Coronary artery (tissue), 2 donors: ENCODE data around the gene RASGRP3.

ENCODE experiments used
- DNase-seq: peaks from one replicate; pipeline ENCODE4 v3.0.0-alpha.2; 2017; ENCODE audit warnings: low spot score
- H3K27ac ChIP-seq, 2 donors: fragments of 200-600 bp; sonication (generic); one replicate each; pipeline ENCODE4 v1.5.1; 2016 to 2019
- H3K4me3 ChIP-seq: fragments of 200-600 bp; sonication (generic); 2 replicates; pipeline ENCODE4 v1.5.1; 2016; ENCODE audit warnings: mild to moderate bottlenecking, moderate library complexity
- TF ChIP-seq, protein P1 (sequence below): fragments of 200-600 bp; sonication (generic); IDR thresholded peaks from one replicate; pipeline ENCODE4 v1.5.1; 2019; ENCODE audit warnings: antibody characterized with exemption

Gene RASGRP3

GRCh38 chr2:33443274-33443829 lies 33.1 kb upstream of the RASGRP3 start:
- no peak for DNase-seq
- TF ChIP-seq, protein P1, sequence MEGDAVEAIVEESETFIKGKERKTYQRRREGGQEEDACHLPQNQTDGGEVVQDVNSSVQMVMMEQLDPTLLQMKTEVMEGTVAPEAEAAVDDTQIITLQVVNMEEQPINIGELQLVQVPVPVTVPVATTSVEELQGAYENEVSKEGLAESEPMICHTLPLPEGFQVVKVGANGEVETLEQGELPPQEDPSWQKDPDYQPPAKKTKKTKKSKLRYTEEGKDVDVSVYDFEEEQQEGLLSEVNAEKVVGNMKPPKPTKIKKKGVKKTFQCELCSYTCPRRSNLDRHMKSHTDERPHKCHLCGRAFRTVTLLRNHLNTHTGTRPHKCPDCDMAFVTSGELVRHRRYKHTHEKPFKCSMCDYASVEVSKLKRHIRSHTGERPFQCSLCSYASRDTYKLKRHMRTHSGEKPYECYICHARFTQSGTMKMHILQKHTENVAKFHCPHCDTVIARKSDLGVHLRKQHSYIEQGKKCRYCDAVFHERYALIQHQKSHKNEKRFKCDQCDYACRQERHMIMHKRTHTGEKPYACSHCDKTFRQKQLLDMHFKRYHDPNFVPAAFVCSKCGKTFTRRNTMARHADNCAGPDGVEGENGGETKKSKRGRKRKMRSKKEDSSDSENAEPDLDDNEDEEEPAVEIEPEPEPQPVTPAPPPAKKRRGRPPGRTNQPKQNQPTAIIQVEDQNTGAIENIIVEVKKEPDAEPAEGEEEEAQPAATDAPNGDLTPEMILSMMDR = no peak
- Histone ChIP-seq H3K4me3 (no peak overlapping the region), H3K27ac (no peak overlapping the region)

DNA sequence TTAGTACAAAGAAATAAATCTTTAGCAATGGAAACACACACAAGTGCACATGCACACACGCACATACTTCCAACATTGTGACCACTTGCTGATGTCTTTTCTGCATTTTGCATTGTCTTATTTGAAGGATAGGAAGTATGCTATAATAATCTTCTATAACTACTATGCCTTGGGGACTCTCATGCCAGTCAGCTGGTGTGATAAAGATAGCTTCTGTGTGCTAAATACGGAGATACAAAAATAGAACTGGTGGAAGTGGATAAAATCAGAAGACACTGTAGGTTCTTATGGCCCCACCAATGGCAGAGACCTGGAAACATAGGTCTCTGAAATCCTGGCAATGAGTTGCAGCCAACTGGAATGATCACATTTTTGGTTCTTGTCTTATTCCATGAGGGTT lies 31.5 kb upstream of the RASGRP3 start:
- TF ChIP-seq, protein P1 = no peak
- DNase-seq = no peak
- no peak overlapping the region for H3K4me3 ChIP-seq
- H3K27ac ChIP-seq = no peak overlapping the region

GRCh38 chr2:33448220-33448899 lies 28.1 kb upstream of the RASGRP3 start:
- H3K27ac ChIP-seq = no peak overlapping the region
- H3K4me3 ChIP-seq = no peak overlapping the region
- no peak for DNase-seq
- TF ChIP-seq, protein P1 = no peak

GRCh38 chr2:33451214-33451613 lies 25.2 kb upstream of the RASGRP3 start:
- H3K27ac ChIP-seq = no peak overlapping the region
- H3K4me3 ChIP-seq = no peak overlapping the region
- no peak for DNase-seq
- TF ChIP-seq, protein P1 = no peak

DNA sequence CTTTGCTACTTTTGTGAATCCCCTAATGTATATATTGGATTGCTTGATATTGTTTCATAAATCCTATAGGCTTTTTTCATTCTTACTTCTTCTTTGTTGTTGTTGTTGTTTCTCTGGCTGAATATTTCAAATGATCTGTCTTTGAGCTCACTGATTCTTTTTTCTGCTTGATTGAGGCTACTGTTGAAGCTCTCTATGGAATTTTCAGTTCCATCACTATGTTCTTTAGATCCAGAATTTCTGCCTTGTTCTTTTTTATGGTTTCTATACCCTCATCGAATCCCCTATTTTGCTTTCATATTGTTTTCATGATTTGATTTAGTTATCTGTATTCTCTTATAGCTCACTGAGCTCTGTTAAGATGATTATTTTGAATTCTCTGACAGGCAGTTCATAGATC lies 24.6 kb upstream of the RASGRP3 start:
- Histone ChIP-seq H3K27ac (no peak overlapping the region), H3K4me3 (no peak overlapping the region)
- TF ChIP-seq, protein P1 = no peak
- no peak for DNase-seq

DNA sequence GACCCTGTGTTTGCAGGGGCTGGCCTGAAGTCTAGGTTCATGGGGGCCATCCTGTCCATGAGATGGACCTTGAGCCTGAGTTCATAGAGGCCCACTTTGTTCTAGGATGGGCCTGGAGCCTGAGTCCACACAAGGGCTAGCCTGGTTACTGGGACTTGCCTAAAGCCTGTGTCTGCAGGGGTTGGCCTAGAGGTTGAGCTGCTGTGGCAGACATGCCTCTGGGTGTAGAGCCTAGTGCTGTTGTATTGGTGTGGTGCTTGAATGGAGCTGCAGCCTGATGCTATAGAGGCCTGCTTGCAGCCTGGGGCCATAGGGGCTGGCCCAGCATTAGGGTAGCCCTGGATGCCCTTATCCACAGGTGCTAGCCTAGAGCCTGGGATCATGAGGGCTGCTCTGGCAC lies 23.9 kb upstream of the RASGRP3 start:
- no peak overlapping the region for H3K4me3 ChIP-seq
- no peak for DNase-seq
- TF ChIP-seq, protein P1 = no peak
- no peak overlapping the region for H3K27ac ChIP-seq

DNA sequence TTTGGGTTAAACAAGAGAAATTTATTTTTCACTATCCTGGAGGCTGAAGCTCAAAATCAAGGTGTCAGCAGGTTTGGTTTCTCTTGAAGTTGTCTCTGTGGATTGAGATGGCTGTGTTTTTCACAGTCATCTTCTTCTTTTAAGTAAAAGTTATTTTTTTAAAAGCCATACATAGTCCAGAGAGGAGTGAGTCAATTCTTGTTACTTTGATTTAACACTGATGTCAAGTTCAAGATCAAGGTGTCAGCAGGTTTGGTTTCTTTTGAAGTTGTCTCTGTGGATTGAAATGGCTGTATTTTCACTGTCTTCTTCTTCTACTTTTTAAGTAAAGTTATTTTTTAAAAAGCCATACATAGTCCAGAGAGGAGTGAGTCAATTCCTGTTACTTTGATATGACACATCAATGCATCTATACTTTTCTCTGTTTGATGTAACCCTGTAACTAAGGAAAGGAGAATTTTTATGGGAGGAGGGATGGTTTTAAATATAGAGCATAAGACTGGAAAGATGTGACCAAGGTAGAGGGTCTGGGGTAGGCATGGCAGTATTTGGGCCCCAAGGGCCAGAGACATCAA lies 22.5 kb upstream of the RASGRP3 start:
- no peak for DNase-seq
- no peak overlapping the region for H3K27ac ChIP-seq
- no peak overlapping the region for H3K4me3 ChIP-seq
- TF ChIP-seq, protein P1 = no peak
